Endothelial cell of umbilical vein (primary cell): ENCODE measurements around the gene UCKL1. TPM values are rescaled to one million over a fixed set of nuclear protein-coding genes. Genes with fewer than 3 reads are reported as not detected.

Source experiments
- BruUV-seq: library from RNA; stranded (reverse); fragments of 400-500 nt; replicated peaks from 2 replicates; lab custom pipeline; 2021; lab: Mats Ljungman, UMichigan
- CTCF ChIA-PET: fragments of 300-600, 350-600 bp; sonication (Branson Sonifier 250); formaldehyde crosslinking; loops from one replicate; lab custom pipeline; 2021; ENCODE audit warnings: antibody characterized with exemption, inconsistent platforms; lab: Charles Lee
- POLR2A ChIA-PET: fragments of 300-600, 350-600 bp; sonication (Branson Sonifier 250); formaldehyde crosslinking; loops from one replicate; lab custom pipeline; 2021; ENCODE audit warnings: antibody characterized with exemption, inconsistent platforms; lab: Charles Lee
- DNase-seq: peaks from one replicate; pipeline ENCODE4 v3.0.0-alpha.2; 2011; ENCODE audit warnings: low read depth, low spot score
- FAIRE-seq: peaks from 2 replicates; lab custom pipeline; 2011; peaks lifted over from hg19 to GRCh38; lab: Jason Lieb, UNC
- H2AFZ ChIP-seq: 2 replicates; pipeline ENCODE4 v1.6.0; 2012; ENCODE audit warnings: low read depth, low read length, control low read depth, inconsistent platforms
- H3K27ac ChIP-seq: 2 replicates; pipeline ENCODE4 v1.5.1; 2011; ENCODE audit warnings: low read depth, mild to moderate bottlenecking, control low read depth, low read length, moderate library complexity; ENCODE audit not compliant: insufficient read depth
- H3K27me3 ChIP-seq, 2 experiments: 2 replicates each; pipeline versions ENCODE4 v1.6.0 to v1.6.1; 2011; ENCODE audit warnings: low read length in 2 of 2, mixed read lengths in 1 of 2; ENCODE audit not compliant: control insufficient read depth in 2 of 2, insufficient read depth in 2 of 2
- H3K36me3 ChIP-seq, 2 experiments: 2 replicates in 1 of 2; 3 replicates in 1 of 2; pipeline ENCODE4 v1.5.1; 2011; ENCODE audit warnings: low read length in 2 of 2, mild to moderate bottlenecking in 1 of 2, moderate library complexity in 1 of 2; ENCODE audit not compliant: control insufficient read depth in 2 of 2, insufficient read depth in 2 of 2; ENCODE audit errors: extremely low read depth in 1 of 2
- H3K4me1 ChIP-seq: 3 replicates; pipeline ENCODE4 v1.5.1; 2011; ENCODE audit warnings: mild to moderate bottlenecking, low read length; ENCODE audit not compliant: control insufficient read depth, insufficient read depth; ENCODE audit errors: extremely low read depth
- H3K4me2 ChIP-seq: 2 replicates; pipeline ENCODE4 v1.6.1; 2011; ENCODE audit warnings: low read length, control low read depth, mixed read lengths; ENCODE audit not compliant: insufficient read depth
- H3K4me3 ChIP-seq, 3 experiments: fragments of 200-600 bp in 1 of 3; sonication (generic), shearing (Covaris generic) in 1 of 3; replicated peaks in 1 of 3; 2 replicates each; pipeline ENCODE4 v1.5.1; 2011 to 2016; ENCODE audit warnings: control low read depth in 3 of 3, low read length in 3 of 3, mild to moderate bottlenecking in 2 of 3, inconsistent platforms in 1 of 3, low read depth in 1 of 3, moderate library complexity in 1 of 3; ENCODE audit not compliant: insufficient read depth in 1 of 3
- H3K79me2 ChIP-seq: 2 replicates; pipeline ENCODE4 v1.6.0; 2012; ENCODE audit warnings: low read length, inconsistent platforms; ENCODE audit not compliant: control insufficient read depth, insufficient read depth
- H3K9ac ChIP-seq: replicated peaks from 2 replicates; pipeline ENCODE3; 2011; ENCODE audit warnings: low read length, control low read depth; ENCODE audit not compliant: insufficient read depth; ENCODE audit errors: extremely low read depth
- H3K9me1 ChIP-seq: replicated peaks from 3 replicates; pipeline ENCODE4 v1.6.0; 2011; ENCODE audit warnings: mild to moderate bottlenecking, low read length; ENCODE audit not compliant: control insufficient read depth, insufficient read depth; ENCODE audit errors: extremely low read depth
- H3K9me3 ChIP-seq: replicated peaks from 2 replicates; pipeline ENCODE4 v1.5.1; 2012; ENCODE audit warnings: low read length, inconsistent platforms; ENCODE audit not compliant: control insufficient read depth, insufficient read depth
- H4K20me1 ChIP-seq: replicated peaks from 2 replicates; pipeline ENCODE3; 2011; ENCODE audit warnings: mild to moderate bottlenecking, low read length; ENCODE audit not compliant: control insufficient read depth, insufficient read depth; ENCODE audit errors: extremely low read depth
- CTCF ChIP-seq, 2 donors: IDR thresholded peaks; 1 replicate in 1 of 2; 2 replicates in 1 of 2; pipeline ENCODE4 v1.5.1; 2011; ENCODE audit warnings: low read length in 2 of 2, mild to moderate bottlenecking in 2 of 2, moderate library complexity in 2 of 2, control low read depth in 1 of 2, inconsistent platforms in 1 of 2, low read depth in 1 of 2; ENCODE audit not compliant: insufficient read depth in 1 of 2; ENCODE audit errors: extremely low read depth in 1 of 2
- EZH2 ChIP-seq: IDR thresholded peaks from 2 replicates; pipeline ENCODE4 v1.6.1; 2012; ENCODE audit warnings: borderline replicate concordance, low read depth, mild to moderate bottlenecking, moderate library complexity, low read length, inconsistent platforms; ENCODE audit not compliant: severe bottlenecking
- FOS ChIP-seq: IDR thresholded peaks from 2 replicates; pipeline ENCODE4 v1.6.1; 2011; ENCODE audit warnings: mild to moderate bottlenecking, low read length, moderate library complexity, borderline replicate concordance; ENCODE audit not compliant: insufficient read depth
- GATA2 ChIP-seq: IDR thresholded peaks from 2 replicates; pipeline ENCODE4 v1.7.0; 2011; ENCODE audit warnings: low read depth, mild to moderate bottlenecking, moderate library complexity, mixed read lengths, low read length; ENCODE audit not compliant: insufficient read length, insufficient read depth
- JUN ChIP-seq: IDR thresholded peaks from 2 replicates; pipeline ENCODE4 v1.6.1; 2011; ENCODE audit warnings: borderline replicate concordance, low read depth; ENCODE audit not compliant: insufficient read length, insufficient read depth
- MYC ChIP-seq: IDR thresholded peaks from one replicate; pipeline ENCODE4 v1.6.1; 2011; ENCODE audit warnings: mild to moderate bottlenecking, low read depth, low read length
- POLR2A ChIP-seq: IDR thresholded peaks from 2 replicates; pipeline ENCODE4 v1.6.1; 2012; ENCODE audit warnings: low read depth, mild to moderate bottlenecking, control low read depth, low read length
- POLR2AphosphoS5 ChIP-seq: IDR thresholded peaks from 2 replicates; pipeline ENCODE4 v1.6.1; 2012; ENCODE audit warnings: low read depth, mild to moderate bottlenecking, control low read depth, low read length, moderate library complexity; ENCODE audit not compliant: insufficient read depth
- dilution Hi-C: fragments of 300-500 bp; cut with MboI; formaldehyde crosslinking; loops from one replicate; pipeline ENCODE4 v1.15.0; 2019; ENCODE audit warnings: low sequenced_read_pairs; ENCODE audit not compliant: extremely low pct_ligation_motif_present
- intact Hi-C: fragments of 100-400 bp; cut with micrococcal nuclease; formaldehyde crosslinking; loops from one replicate; pipeline ENCODE4 v1.10.0; 2022
- polyA plus RNA-seq, 4 experiments: library from polyadenylated mRNA; depleted of rRNA in 3 of 4; stranded (reverse) in 3 of 4; unstranded in 1 of 4; fragments of >200 nt; gene quantifications; 2 replicates each; pipeline versions ENCODE4 v1.2.1 to v1.2.3, GENCODE V29; 2011 to 2012; ENCODE audit warnings: missing spikeins in 1 of 4
- total RNA-seq: library from RNA; stranded (reverse); gene quantifications from 2 replicates; pipeline ENCODE4 v1.2.3, GENCODE V29; 2021
- TF ChIP-seq, protein P1 (sequence below): IDR thresholded peaks from 2 replicates; pipeline ENCODE4 v1.6.1; 2011; ENCODE audit not compliant: insufficient read depth, insufficient read length

The UCKL1 gene
- total and polyA plus RNA-seq, 2 donors (not counting 3 experiments of a cell fraction or from before 2014, with no cell fraction given): 51.1 to 78.8 TPM

DNA sequence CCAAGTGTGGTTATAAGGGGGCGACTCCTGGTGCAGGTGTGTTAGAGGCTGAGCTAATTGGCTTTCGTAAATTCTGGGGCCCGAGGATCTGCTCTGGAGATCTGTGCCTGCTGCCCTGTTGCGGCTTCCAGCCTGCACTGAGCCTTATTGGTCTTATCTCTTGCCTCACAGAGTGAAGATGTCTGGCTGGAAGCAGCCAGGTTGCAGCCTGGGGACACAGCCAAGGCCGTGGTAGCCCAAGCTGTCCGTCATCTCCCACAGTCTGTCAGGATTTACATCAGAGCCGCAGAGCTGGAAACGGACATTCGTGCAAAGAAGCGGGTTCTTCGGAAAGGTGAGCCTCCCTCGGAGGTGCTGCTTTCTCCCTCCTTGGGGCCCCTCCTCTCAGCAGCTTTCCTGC, 44.7 kb upstream of the UCKL1 start:
- Histone ChIP-seq H3K36me3 (peaks cover 8 to 56% of the 10 kb centered on the region in 2 experiments), H2AFZ (no peak overlapping the region), H3K4me3 (no peak overlapping the region), H3K27me3 (no peaks in the 10 kb centered on the region), H3K27ac (no peak overlapping the region), H3K9me1 (no peaks in the 10 kb centered on the region), H4K20me1 (no peaks in the 10 kb centered on the region), H3K79me2 (no peaks in the 10 kb centered on the region), H3K9me3 (no peaks in the 10 kb centered on the region), H3K4me2 (no peak overlapping the region), H3K9ac (no peak overlapping the region), H3K4me1 (no peaks in the 10 kb centered on the region)
- FAIRE-seq (no peak), DNase-seq (no peak)
- dilution Hi-C loops (no loop called here), intact Hi-C loops (no loop called here)
- TF ChIP-seq FOS (no peak), CTCF (IDR thresholded peaks at IDR 0.05; ENCODE audit: extremely low read depth in 1 of 2, insufficient read depth in 1 of 2, low read depth in 1 of 2, low read length in 2 of 2) (no peak), POLR2A (no peak), GATA2 (no peak), EZH2 (no peak), POLR2AphosphoS5 (no peak), JUN (no peak), MYC (no peak)
- TF ChIP-seq, protein P1, sequence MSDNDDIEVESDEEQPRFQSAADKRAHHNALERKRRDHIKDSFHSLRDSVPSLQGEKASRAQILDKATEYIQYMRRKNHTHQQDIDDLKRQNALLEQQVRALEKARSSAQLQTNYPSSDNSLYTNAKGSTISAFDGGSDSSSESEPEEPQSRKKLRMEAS: no peak
- no TSS peak for BruUV-seq
- ChIA-PET CTCF (no interaction called here), POLR2A (interaction anchor here (0.6 kb wide), 1 partner anchor 31 kb away, joined by 5 read pairs; no protein-coding TSS in a partner anchor)
